Uterine smooth muscle cell (primary cell): Measurements from ENCODE around the gene SSX7. TPM values are rescaled to one million over a fixed set of nuclear protein-coding genes. Genes with fewer than 3 reads are reported as not detected.

Source experiments
- total RNA-seq: library from RNA; depleted of rRNA; stranded (reverse); fragments of >200 nt; gene quantifications from 2 replicates; pipeline ENCODE4 v1.2.3, GENCODE V29; 2014

The SSX7 gene
- total RNA-seq, result not detected in 2 replicates

GRCh38 chrX:52654800-52655199 lies at the start of gene SSX7:
TSS of gene SSX7 (minus strand) at chrX:52654900. CDS start at chrX:52653472, 1,428 bp downstream.

Other genes starting within 250 kb of the SSX7 start
- gene XAGE1A, start 159.1 kb downstream of the SSX7 start, total RNA-seq, result not detected in 2 replicates
- not detected in 2 replicates for gene XAGE1B, start 137.8 kb downstream of the SSX7 start, total RNA-seq
- not detected in 2 replicates for gene SSX2, start 52.3 kb upstream of the SSX7 start, total RNA-seq
- not detected in 2 replicates for gene SSX2B, start 96.4 kb upstream of the SSX7 start, total RNA-seq
- gene SPANXN5, start 142.5 kb upstream of the SSX7 start, total RNA-seq, result not detected in 2 replicates
- gene XAGE5, start 156.4 kb upstream of the SSX7 start, total RNA-seq, result not detected in 2 replicates
- gene XAGE3, start 213.2 kb upstream of the SSX7 start, total RNA-seq, result not detected in 2 replicates
- 17.2 and 18.8 TPM in 2 replicates for gene FAM156B, start 242.4 kb upstream of the SSX7 start, total RNA-seq